Gastrocnemius medialis (tissue), 4 donors: ENCODE measurements around the gene TMEM252. TPM values are rescaled to one million over a fixed set of nuclear protein-coding genes. Genes with fewer than 3 reads are reported as not detected.

Experiments
- ATAC-seq, 2 donors: fragments of 150-250 bp; one replicate each; pipeline ENCODE4 v1.9.1; 2016
- DNase-seq, 2 donors: peaks; one replicate each; pipeline ENCODE4 v3.0.0-alpha.2; 2019
- H3K27ac ChIP-seq, 4 donors: fragments of 200-600 bp; sonication (generic); 1 replicate in 1 of 4; 2 replicates in 3 of 4; pipeline ENCODE4 v1.5.1; 2016 to 2018; ENCODE audit warnings: mild to moderate bottlenecking in 2 of 4, moderate library complexity in 1 of 4
- H3K27me3 ChIP-seq, 3 donors: fragments of 200-600 bp; sonication (generic) in 2 of 3; 1 replicate in 1 of 3; 2 replicates in 2 of 3; pipeline versions ENCODE4 v1.5.1 to v1.6.0; 2016 to 2019; ENCODE audit warnings: mild to moderate bottlenecking in 1 of 3, moderate library complexity in 1 of 3
- H3K36me3 ChIP-seq, 2 donors: fragments of 200-600 bp; sonication (generic) in 1 of 2; one replicate each; pipeline ENCODE4 v1.5.1; 2017 to 2018
- H3K4me1 ChIP-seq, 2 donors: fragments of 200-600 bp; sonication (generic) in 1 of 2; one replicate each; pipeline ENCODE4 v1.5.1; 2016 to 2017; ENCODE audit warnings: mild to moderate bottlenecking in 2 of 2
- H3K4me3 ChIP-seq, 4 donors: fragments of 200-600 bp; sonication (generic) in 3 of 4; 1 replicate in 1 of 4; 2 replicates in 3 of 4; pipeline ENCODE4 v1.5.1; 2016 to 2019; ENCODE audit warnings: mild to moderate bottlenecking in 2 of 4
- H3K9me3 ChIP-seq, 3 donors: fragments of 200-600 bp; sonication (generic) in 2 of 3; 1 replicate in 1 of 3; 2 replicates in 2 of 3; pipeline ENCODE4 v1.5.1; 2016 to 2019
- POLR2A ChIP-seq, 2 donors: fragments of 450-650 bp; IDR thresholded peaks; one replicate each; pipeline ENCODE4 v1.6.1; 2017; ENCODE audit warnings: antibody characterized with exemption in 2 of 2, mild to moderate bottlenecking in 2 of 2, moderate library complexity in 2 of 2
- in situ Hi-C, 4 donors: fragments of 200-750 bp; cut with MboI; loops; one replicate each; pipeline versions ENCODE4 v1.15.0 to v1.8.0; 2017; ENCODE audit warnings: low sequenced_read_pairs in 4 of 4
- intact Hi-C: fragments of 100-400 bp; cut with DNase I; formaldehyde crosslinking; loops from one replicate; pipeline ENCODE4 v1.15.1; 2023; ENCODE audit warnings: low total_unique reads
- total RNA-seq, 4 donors: library from RNA; depleted of rRNA; stranded (reverse); fragments of >200 nt; gene quantifications; one replicate each; pipeline versions ENCODE4 v1.1.0 to v1.2.3, GENCODE V29; 2016
- TF ChIP-seq, protein P1 (sequence below), 5 experiments: fragments of 450-650 bp in 3 of 5; fragments of 200-600 bp in 2 of 5; sonication (generic) in 2 of 5; IDR thresholded peaks in 4 of 5; conservative IDR thresholded peaks in 1 of 5; 1 replicate in 4 of 5; 2 replicates in 1 of 5; pipeline ENCODE4 v1.5.1; 2016 to 2019; ENCODE audit warnings: antibody characterized with exemption in 5 of 5, mild to moderate bottlenecking in 3 of 5, moderate library complexity in 3 of 5

The TMEM252 gene
- total RNA-seq, 4 donors from 2014 or later, result not detected

DNA sequence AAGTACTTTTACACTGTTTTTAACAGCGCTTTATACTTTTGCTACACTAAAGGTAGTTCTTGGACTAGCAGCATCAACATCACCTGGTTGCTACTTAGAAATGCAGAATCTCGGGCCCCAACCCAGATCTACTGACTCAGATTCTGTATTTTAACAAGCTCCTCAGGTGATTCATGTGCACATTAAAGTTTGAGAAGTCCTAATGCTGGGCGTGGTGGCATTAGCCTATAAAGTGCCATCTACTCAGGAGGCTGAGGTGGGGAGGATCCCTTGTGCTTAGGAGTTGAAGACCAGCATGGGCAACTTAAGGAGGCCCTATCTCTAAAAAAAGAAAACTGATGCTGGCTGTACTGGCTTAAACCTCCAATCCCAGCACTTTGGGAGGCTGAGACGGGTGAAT is 26.7 kb downstream of the TMEM252 start:
- Histone ChIP-seq H3K4me3 (no peak overlapping the region), H3K4me1 (peaks cover 17 to 20% of the 10 kb centered on the region in 2 donors), H3K9me3 (no peaks in the 10 kb centered on the region), H3K27me3 (no peaks in the 10 kb centered on the region), H3K36me3 (no peaks in the 10 kb centered on the region), H3K27ac (peak overlapping the region in 3 of 4 donors; percentile 84 to 88 (median 86))
- DNase-seq, result no peak
- ATAC-seq, result no peak
- intact Hi-C loops, result loop anchor here (10.0 kb wide), 1 partner anchor 811 kb away; the partner anchor contains the start of gene ENTREP1
- no peak for TF ChIP-seq POLR2A (IDR thresholded peaks at IDR 0.05)
- TF ChIP-seq, protein P1, sequence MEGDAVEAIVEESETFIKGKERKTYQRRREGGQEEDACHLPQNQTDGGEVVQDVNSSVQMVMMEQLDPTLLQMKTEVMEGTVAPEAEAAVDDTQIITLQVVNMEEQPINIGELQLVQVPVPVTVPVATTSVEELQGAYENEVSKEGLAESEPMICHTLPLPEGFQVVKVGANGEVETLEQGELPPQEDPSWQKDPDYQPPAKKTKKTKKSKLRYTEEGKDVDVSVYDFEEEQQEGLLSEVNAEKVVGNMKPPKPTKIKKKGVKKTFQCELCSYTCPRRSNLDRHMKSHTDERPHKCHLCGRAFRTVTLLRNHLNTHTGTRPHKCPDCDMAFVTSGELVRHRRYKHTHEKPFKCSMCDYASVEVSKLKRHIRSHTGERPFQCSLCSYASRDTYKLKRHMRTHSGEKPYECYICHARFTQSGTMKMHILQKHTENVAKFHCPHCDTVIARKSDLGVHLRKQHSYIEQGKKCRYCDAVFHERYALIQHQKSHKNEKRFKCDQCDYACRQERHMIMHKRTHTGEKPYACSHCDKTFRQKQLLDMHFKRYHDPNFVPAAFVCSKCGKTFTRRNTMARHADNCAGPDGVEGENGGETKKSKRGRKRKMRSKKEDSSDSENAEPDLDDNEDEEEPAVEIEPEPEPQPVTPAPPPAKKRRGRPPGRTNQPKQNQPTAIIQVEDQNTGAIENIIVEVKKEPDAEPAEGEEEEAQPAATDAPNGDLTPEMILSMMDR (IDR thresholded peaks at IDR 0.05 in 4 of 5, conservative IDR thresholded peaks at IDR 0.05 in 1 of 5), result no peak
- in situ Hi-C loops, result no loop called here

GRCh38 chr9:68513385-68513784 is 27.3 kb downstream of the TMEM252 start:
- Histone ChIP-seq H3K4me1 (peaks cover 17 to 20% of the 10 kb centered on the region in 2 donors), H3K27ac (peak overlapping the region in 1 of 4 donors; percentile 30), H3K36me3 (no peaks in the 10 kb centered on the region), H3K27me3 (no peaks in the 10 kb centered on the region), H3K9me3 (no peaks in the 10 kb centered on the region), H3K4me3 (no peak overlapping the region)
- intact Hi-C loops (loop anchor here (10.0 kb wide), 1 partner anchor 811 kb away; the partner anchor contains the start of gene ENTREP1), in situ Hi-C loops (no loop called here)
- DNase-seq (no peak), ATAC-seq (no peak)
- no peak for TF ChIP-seq POLR2A (IDR thresholded peaks at IDR 0.05)

DNA sequence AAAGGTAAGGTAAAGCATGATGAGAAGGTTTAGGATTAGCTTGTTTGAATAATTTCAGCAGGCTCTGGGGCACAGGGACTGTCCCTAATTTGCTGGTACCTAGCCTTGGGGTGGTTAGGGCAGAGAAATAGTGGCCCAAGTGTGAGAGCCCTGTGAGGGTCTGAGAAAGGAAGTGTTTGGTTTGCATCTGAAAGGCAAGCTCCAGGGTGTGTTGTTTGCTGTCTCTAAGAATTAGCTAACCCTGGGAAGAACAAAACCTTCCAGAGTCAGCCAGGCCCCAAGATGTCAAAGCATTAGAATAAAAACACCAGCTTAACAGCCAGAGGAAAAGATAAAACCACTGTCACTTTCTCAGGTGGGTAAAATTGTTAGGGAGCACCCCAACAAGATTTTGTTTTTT is 31.0 kb downstream of the TMEM252 start:
- Histone ChIP-seq H3K27ac (peak overlapping the region in 2 of 4 donors; percentile 8 to 15), H3K4me1 (peaks cover 14 to 15% of the 10 kb centered on the region in 2 donors), H3K27me3 (no peaks in the 10 kb centered on the region), H3K9me3 (no peaks in the 10 kb centered on the region), H3K36me3 (no peaks in the 10 kb centered on the region), H3K4me3 (no peak overlapping the region)
- TF ChIP-seq POLR2A (IDR thresholded peaks at IDR 0.05), result no peak
- TF ChIP-seq, protein P1 (IDR thresholded peaks at IDR 0.05 in 4 of 5, conservative IDR thresholded peaks at IDR 0.05 in 1 of 5), result no peak
- intact Hi-C loops (loop anchor here (10.0 kb wide), 1 partner anchor 815 kb away; the partner anchor contains the start of gene ENTREP1), in situ Hi-C loops (loop anchor here in 2 of 4 donors (10.0 kb wide), 1 partner anchor 55 kb away; no protein-coding TSS in a partner anchor)
- ATAC-seq (no peak), DNase-seq (no peak)

GRCh38 chr9:68508547-68508946 is 32.1 kb downstream of the TMEM252 start:
- peak overlapping the region in 2 of 4 donors; percentile 8 to 27 for H3K27ac ChIP-seq
- H3K36me3 ChIP-seq, result no peaks in the 10 kb centered on the region
- intact Hi-C loops, result no loop called here
- no peak overlapping the region for H3K4me3 ChIP-seq
- TF ChIP-seq POLR2A (IDR thresholded peaks at IDR 0.05), result no peak
- TF ChIP-seq, protein P1 (IDR thresholded peaks at IDR 0.05 in 4 of 5, conservative IDR thresholded peaks at IDR 0.05 in 1 of 5), result no peak
- in situ Hi-C loops, result loop anchor here in 2 of 4 donors (10.0 kb wide), 1 partner anchor 56 kb away; no protein-coding TSS in a partner anchor
- DNase-seq, result no peak
- peaks cover 8% of the 10 kb centered on the region in 2 donors for H3K4me1 ChIP-seq
- ATAC-seq, result no peak
- no peaks in the 10 kb centered on the region for H3K27me3 ChIP-seq
- H3K9me3 ChIP-seq, result no peaks in the 10 kb centered on the region

- ATAC-seq, result peak in 1 of 2 donors; percentile 13
- Histone ChIP-seq H3K9me3 (no peaks in the 10 kb centered on the region), H3K4me1 (peaks cover 8% of the 10 kb centered on the region in 2 donors), H3K27ac (peak overlapping the region in 2 of 4 donors; percentile 35 to 36), H3K4me3 (no peak overlapping the region), H3K27me3 (no peaks in the 10 kb centered on the region), H3K36me3 (no peaks in the 10 kb centered on the region)
- intact Hi-C loops (no loop called here), in situ Hi-C loops (loop anchor here in 2 of 4 donors (10.0 kb wide), 1 partner anchor 57 kb away; no protein-coding TSS in a partner anchor)
- no peak for TF ChIP-seq POLR2A (IDR thresholded peaks at IDR 0.05)
- TF ChIP-seq, protein P1 (IDR thresholded peaks at IDR 0.05 in 4 of 5, conservative IDR thresholded peaks at IDR 0.05 in 1 of 5), result no peak
- no peak for DNase-seq
These were observed 32.9 kb downstream of the TMEM252 start for GRCh38 chr9:68507806-68508145.
